H1 (cell line): ENCODE data around the gene POLE4. TPM values are rescaled to one million over a fixed set of nuclear protein-coding genes. Genes with fewer than 3 reads are reported as not detected.

Experiments
- CHD7 ChIP-seq: fragments of 300-600 bp; sonication (generic); IDR thresholded peaks from 2 replicates; pipeline ENCODE4 v1.7.1; 2012; ENCODE audit warnings: low read length, moderate library complexity, mild to moderate bottlenecking, inconsistent platforms; ENCODE audit not compliant: insufficient replicate concordance
- PHF8 ChIP-seq: fragments of 200-600 bp; sonication (generic); conservative IDR thresholded peaks from 2 replicates; pipeline ENCODE4 v1.7.1; 2012; ENCODE audit warnings: low read depth, mild to moderate bottlenecking, inconsistent platforms, low read length, moderate library complexity
- polyA plus RNA-seq, 7 experiments: library from polyadenylated mRNA; depleted of rRNA in 3 of 7; stranded (reverse) in 5 of 7; unstranded in 2 of 7; fragments of >200 nt in 5 of 7; fragments of 200-250 nt in 2 of 7; gene quantifications; 1 replicate in 5 of 7; 2 replicates in 1 of 7; 4 replicates in 1 of 7; pipeline versions ENCODE4 v1.2.1 to v1.2.3, GENCODE V29; 2011 to 2013; ENCODE audit warnings: missing spikeins in 2 of 7, mixed read lengths in 2 of 7
- total RNA-seq: library from RNA; stranded (reverse); fragmentation: NEBNext Ultra II Directional; extraction: Animal tissue kit (Norgen Biotek cat#: 25700); gene quantifications from 2 replicates; pipeline ENCODE4 v1.2.1, GENCODE V29; 2021

POLE4 gene
- total and polyA plus RNA-seq, 2 of the 8 experiments (the other 6 are each of a cell fraction or from before 2014, with no cell fraction given) = 16.7 to 44.7 TPM

- TF ChIP-seq CHD7 = no peak
- no peak for TF ChIP-seq PHF8
Measured at GRCh38 chr2:74982577-74982976, 24.1 kb downstream of the POLE4 start (continued).
